IPS DF 4.7 (cell line): ENCODE data around the gene REC8.

Experiments used
- DNase-seq: peaks from one replicate; pipeline ENCODE4 v3.0.0-alpha.2; 2013; ENCODE audit warnings: low spot score; ENCODE audit errors: extremely low read depth

The REC8 gene

GRCh38 chr14:24138396-24139271, 33.2 kb upstream of the REC8 start:
- no peak for DNase-seq

GRCh38 chr14:24139272-24139934, 32.5 kb upstream of the REC8 start:
- DNase-seq, result no peak

GRCh38 chr14:24141097-24141880, 30.6 kb upstream of the REC8 start, which contains the start of gene EMC9:
TSS of gene EMC9 (minus strand) at chr14:24141591. CDS start at chr14:24141304, 287 bp downstream.
- DNase-seq, result peak; percentile 99

- DNase-seq, result no peak
These were observed 28.4 kb upstream of the REC8 start for GRCh38 chr14:24143511-24143910.

GRCh38 chr14:24144451-24144850, 27.4 kb upstream of the REC8 start:
- no peak for DNase-seq

GRCh38 chr14:24145219-24145618, 26.7 kb upstream of the REC8 start:
- DNase-seq, result no peak

- no peak for DNase-seq
These were observed 26.0 kb upstream of the REC8 start for GRCh38 chr14:24145690-24146452.

- no peak for DNase-seq
These were observed 25.4 kb upstream of the REC8 start, which contains the start of gene PSME2 for GRCh38 chr14:24146453-24146977. TSS of gene PSME2 (minus strand) at chr14:24146610. CDS start at chr14:24146581, 29 bp downstream.

- no peak for DNase-seq
These were observed 24.7 kb upstream of the REC8 start, which contains the start of gene RNF31 for GRCh38 chr14:24146978-24147760. TSS of gene RNF31 (plus strand) at chr14:24147498. CDS start at chr14:24147699, 201 bp downstream.

- no peak for DNase-seq
These were observed 24.0 kb upstream of the REC8 start for GRCh38 chr14:24147761-24148428.

- DNase-seq, result no peak
These were observed 22.4 kb upstream of the REC8 start for GRCh38 chr14:24149302-24149969.

- no peak for DNase-seq
These were observed 21.8 kb upstream of the REC8 start for GRCh38 chr14:24150061-24150460.

GRCh38 chr14:24150567-24150966, 21.3 kb upstream of the REC8 start:
- no peak for DNase-seq

- DNase-seq, result no peak
These were observed 20.9 kb upstream of the REC8 start for GRCh38 chr14:24150993-24151392.

GRCh38 chr14:24151404-24152080, 20.3 kb upstream of the REC8 start:
- DNase-seq, result no peak

GRCh38 chr14:24155100-24155499, 16.8 kb upstream of the REC8 start:
- DNase-seq, result no peak

GRCh38 chr14:24156840-24157239, 15.0 kb upstream of the REC8 start:
- DNase-seq, result no peak

- DNase-seq, result no peak
These were observed 14.5 kb upstream of the REC8 start for GRCh38 chr14:24157331-24157730.
